ENCODE measurements around the gene DCDC2C. TPM values are rescaled to one million over a fixed set of nuclear protein-coding genes. Genes with fewer than 3 reads are reported as not detected.

The DCDC2C gene
- total RNA-seq, 1 experiment from 2014 or later: not detected

DNA sequence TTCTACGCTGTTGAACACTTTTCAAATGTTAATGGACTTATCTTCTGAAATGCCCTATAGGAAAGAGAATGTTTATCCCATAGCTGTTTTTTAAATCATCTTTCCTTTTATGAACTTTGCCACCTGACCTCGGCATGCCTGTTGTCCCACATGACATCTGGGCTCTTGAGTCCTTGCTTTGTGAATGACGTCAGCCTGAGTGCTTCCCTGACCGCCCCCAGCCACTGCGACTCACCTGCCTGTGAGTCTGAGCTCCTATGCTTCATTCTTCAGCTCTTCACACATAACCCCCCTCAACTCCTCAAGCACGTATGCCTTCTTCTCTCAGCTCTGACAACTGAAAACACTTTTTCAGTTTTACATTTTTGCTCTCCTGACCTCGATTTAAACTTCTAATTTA lies 166.8 kb downstream of the DCDC2C start:
- Mint-ChIP-seq H3K4me1 (ENCODE audit: insufficient read depth, unreplicated experiment) (peaks cover 6% of the 10 kb centered on the region), H3K27me3 (ENCODE audit: insufficient read depth, unreplicated experiment) (no peaks in the 10 kb centered on the region), H3K4me3 (ENCODE audit: unreplicated experiment) (no peak overlapping the region), H3K36me3 (ENCODE audit: insufficient read depth, unreplicated experiment) (no peaks in the 10 kb centered on the region), H3K9me3 (ENCODE audit: unreplicated experiment) (no peaks in the 10 kb centered on the region), H3K27ac (ENCODE audit: low read depth, unreplicated experiment) (no peak overlapping the region)
- no TSS peak for BruUV-seq (replicated peaks)
- TF ChIP-seq, protein P1, sequence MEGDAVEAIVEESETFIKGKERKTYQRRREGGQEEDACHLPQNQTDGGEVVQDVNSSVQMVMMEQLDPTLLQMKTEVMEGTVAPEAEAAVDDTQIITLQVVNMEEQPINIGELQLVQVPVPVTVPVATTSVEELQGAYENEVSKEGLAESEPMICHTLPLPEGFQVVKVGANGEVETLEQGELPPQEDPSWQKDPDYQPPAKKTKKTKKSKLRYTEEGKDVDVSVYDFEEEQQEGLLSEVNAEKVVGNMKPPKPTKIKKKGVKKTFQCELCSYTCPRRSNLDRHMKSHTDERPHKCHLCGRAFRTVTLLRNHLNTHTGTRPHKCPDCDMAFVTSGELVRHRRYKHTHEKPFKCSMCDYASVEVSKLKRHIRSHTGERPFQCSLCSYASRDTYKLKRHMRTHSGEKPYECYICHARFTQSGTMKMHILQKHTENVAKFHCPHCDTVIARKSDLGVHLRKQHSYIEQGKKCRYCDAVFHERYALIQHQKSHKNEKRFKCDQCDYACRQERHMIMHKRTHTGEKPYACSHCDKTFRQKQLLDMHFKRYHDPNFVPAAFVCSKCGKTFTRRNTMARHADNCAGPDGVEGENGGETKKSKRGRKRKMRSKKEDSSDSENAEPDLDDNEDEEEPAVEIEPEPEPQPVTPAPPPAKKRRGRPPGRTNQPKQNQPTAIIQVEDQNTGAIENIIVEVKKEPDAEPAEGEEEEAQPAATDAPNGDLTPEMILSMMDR (IDR thresholded peaks at IDR 0.05; ENCODE audit: unreplicated experiment): no peak
- peak; percentile 14 for DNase-seq (ENCODE audit: unreplicated experiment)
- intact Hi-C loops (cut with micrococcal nuclease): no loop called here
- CTCF ChIA-PET: interaction anchor here (0.5 to 2.5 kb wide), 3 partner anchors 24 to 142 kb away, joined by 3 to 6 read pairs (median 3); no protein-coding TSS in a partner anchor
- POLR2A ChIA-PET: interaction anchor here (0.7 kb wide), 1 partner anchor 46 kb away, joined by 3 read pairs; no protein-coding TSS in a partner anchor

DNA sequence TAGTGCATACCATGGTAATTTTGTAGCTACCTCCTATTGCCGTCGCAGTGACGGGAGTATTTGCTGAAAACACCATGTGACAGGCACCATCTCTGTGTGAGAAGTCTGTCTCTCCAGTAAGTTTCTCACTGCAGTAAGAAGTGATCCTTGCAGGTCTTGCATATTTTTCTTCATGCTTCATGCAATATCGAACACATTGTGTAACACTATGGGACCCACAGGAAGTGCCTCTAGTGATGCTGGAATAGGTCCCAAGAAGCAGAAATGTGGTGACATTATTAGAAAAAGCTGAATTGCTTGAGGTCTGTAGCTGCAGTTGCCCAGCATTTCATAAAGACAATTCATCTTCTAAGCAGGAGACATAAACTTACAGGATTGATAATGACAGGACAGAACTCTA lies 167.6 kb downstream of the DCDC2C start:
- Mint-ChIP-seq H3K9me3 (ENCODE audit: unreplicated experiment) (no peaks in the 10 kb centered on the region), H3K36me3 (ENCODE audit: insufficient read depth, unreplicated experiment) (no peaks in the 10 kb centered on the region), H3K4me1 (ENCODE audit: insufficient read depth, unreplicated experiment) (peaks cover 6% of the 10 kb centered on the region), H3K27me3 (ENCODE audit: insufficient read depth, unreplicated experiment) (no peaks in the 10 kb centered on the region), H3K4me3 (ENCODE audit: unreplicated experiment) (no peak overlapping the region), H3K27ac (ENCODE audit: low read depth, unreplicated experiment) (no peak overlapping the region)
- POLR2A ChIA-PET: no interaction called here
- intact Hi-C loops (cut with micrococcal nuclease): no loop called here
- peak; percentile 4 for DNase-seq (ENCODE audit: unreplicated experiment)
- CTCF ChIA-PET: interaction anchor here (0.8 to 2.5 kb wide), 3 partner anchors 9 to 983 kb away, joined by 3 to 6 read pairs (median 6); no protein-coding TSS in a partner anchor
- no TSS peak for BruUV-seq (replicated peaks)
- TF ChIP-seq, protein P1 (IDR thresholded peaks at IDR 0.05; ENCODE audit: unreplicated experiment): no peak

DNA sequence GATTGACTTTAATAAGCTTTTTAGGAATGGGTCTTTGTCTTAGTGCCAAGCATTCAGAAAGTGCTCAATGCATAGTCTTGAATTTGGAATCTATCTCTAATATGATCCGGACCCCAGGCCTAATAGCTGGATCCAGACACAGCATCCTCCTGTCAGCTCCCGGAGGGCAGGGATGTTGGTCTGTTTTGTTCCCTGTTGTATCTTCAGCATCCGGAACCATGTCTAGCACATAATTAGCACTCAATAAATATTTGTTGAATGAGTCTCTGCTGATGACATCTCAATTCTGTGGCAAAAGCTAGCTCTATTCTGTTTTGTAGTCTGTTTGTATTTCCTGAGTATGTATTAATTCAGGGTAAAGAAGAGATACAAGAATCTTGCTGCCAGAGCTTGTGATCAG lies 169.1 kb downstream of the DCDC2C start:
- Mint-ChIP-seq H3K27ac (ENCODE audit: low read depth, unreplicated experiment) (no peak overlapping the region), H3K4me3 (ENCODE audit: unreplicated experiment) (no peak overlapping the region), H3K36me3 (ENCODE audit: insufficient read depth, unreplicated experiment) (no peaks in the 10 kb centered on the region), H3K27me3 (ENCODE audit: insufficient read depth, unreplicated experiment) (no peaks in the 10 kb centered on the region), H3K4me1 (ENCODE audit: insufficient read depth, unreplicated experiment) (peaks cover 6% of the 10 kb centered on the region), H3K9me3 (ENCODE audit: unreplicated experiment) (no peaks in the 10 kb centered on the region)
- no TSS peak for BruUV-seq (replicated peaks)
- TF ChIP-seq, protein P1 (IDR thresholded peaks at IDR 0.05; ENCODE audit: unreplicated experiment): no peak
- no peak for DNase-seq (ENCODE audit: unreplicated experiment)
- POLR2A ChIA-PET: no interaction called here
- intact Hi-C loops (cut with micrococcal nuclease): no loop called here
- CTCF ChIA-PET: no interaction called here

DNA sequence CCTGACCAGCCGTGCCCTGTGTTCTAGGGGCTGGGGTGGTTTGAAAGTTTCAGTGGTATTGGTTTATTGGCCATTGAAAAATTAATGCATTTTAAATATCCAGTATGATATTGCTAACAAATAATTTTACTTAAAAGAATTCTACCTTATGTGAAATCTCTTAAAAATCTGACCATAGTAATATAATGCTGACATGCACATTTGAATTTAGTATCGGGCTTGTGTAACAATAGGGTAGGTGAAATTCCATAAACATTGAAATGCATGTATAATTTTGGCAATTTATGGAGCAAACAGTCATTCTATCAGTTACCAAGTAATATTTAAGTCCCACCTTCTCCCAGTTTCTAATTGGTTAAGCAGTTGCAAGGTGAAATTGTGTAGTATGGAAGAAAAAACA lies 170.5 kb downstream of the DCDC2C start:
- no peak overlapping the region for H3K27ac Mint-ChIP-seq (ENCODE audit: low read depth, unreplicated experiment)
- ChIA-PET CTCF (interaction anchor here (0.6 kb wide), 2 partner anchors 15 to 94 kb away, joined by 3 read pairs; no protein-coding TSS in a partner anchor), POLR2A (no interaction called here)
- no peak overlapping the region for H3K4me3 Mint-ChIP-seq (ENCODE audit: unreplicated experiment)
- H3K4me1 Mint-ChIP-seq (ENCODE audit: insufficient read depth, unreplicated experiment): peaks cover 6% of the 10 kb centered on the region
- BruUV-seq (replicated peaks): no TSS peak
- no peaks in the 10 kb centered on the region for H3K9me3 Mint-ChIP-seq (ENCODE audit: unreplicated experiment)
- TF ChIP-seq, protein P1 (IDR thresholded peaks at IDR 0.05; ENCODE audit: unreplicated experiment): no peak
- H3K27me3 Mint-ChIP-seq (ENCODE audit: insufficient read depth, unreplicated experiment): no peaks in the 10 kb centered on the region
- intact Hi-C loops (cut with micrococcal nuclease): no loop called here
- H3K36me3 Mint-ChIP-seq (ENCODE audit: insufficient read depth, unreplicated experiment): no peaks in the 10 kb centered on the region
- no peak for DNase-seq (ENCODE audit: unreplicated experiment)

Measured in MCF 10A (cell line).